Kidney (tissue), 14 donors: ENCODE data around the gene RNF113B. TPM values are rescaled to one million over a fixed set of nuclear protein-coding genes. Genes with fewer than 3 reads are reported as not detected.

Experiments
- DNase-seq, 5 donors: peaks; one replicate each; pipeline ENCODE4 v3.0.0-alpha.2; 2013 to 2020
- FAIRE-seq: peaks from 2 replicates; lab custom pipeline; 2012; peaks lifted over from hg19 to GRCh38; lab: Jason Lieb, UNC
- H3K27ac ChIP-seq, 2 donors: one replicate each; pipeline ENCODE4 v1.7.0; 2013; ENCODE audit warnings: low read depth in 2 of 2, low read length in 2 of 2, inconsistent platforms in 1 of 2
- H3K27me3 ChIP-seq: one replicate; pipeline ENCODE4 v1.7.1; 2013; ENCODE audit warnings: low read length, inconsistent platforms; ENCODE audit not compliant: control insufficient read depth, insufficient read depth
- H3K36me3 ChIP-seq, 3 donors: one replicate each; pipeline versions ENCODE4 v1.7.0 to v1.7.1; 2013; ENCODE audit warnings: low read length in 3 of 3, control low read depth in 1 of 3, inconsistent platforms in 1 of 3; ENCODE audit not compliant: insufficient read depth in 3 of 3, control insufficient read depth in 2 of 3
- H3K4me1 ChIP-seq, 3 donors: one replicate each; pipeline versions ENCODE4 v1.7.0 to v1.7.1; 2013; ENCODE audit warnings: low read length in 3 of 3, inconsistent platforms in 1 of 3, low read depth in 1 of 3; ENCODE audit not compliant: control insufficient read depth in 2 of 3, insufficient read depth in 2 of 3
- H3K4me3 ChIP-seq, 3 donors: one replicate each; pipeline versions ENCODE4 v1.7.0 to v1.8.1; 2013; ENCODE audit warnings: low read length in 3 of 3, control low read depth in 1 of 3, inconsistent platforms in 1 of 3
- H3K9ac ChIP-seq, 3 donors: one replicate each; pipeline versions ENCODE4 v1.7.0 to v1.7.1; 2013; ENCODE audit warnings: low read length in 3 of 3, control low read depth in 1 of 3, inconsistent platforms in 1 of 3
- H3K9me3 ChIP-seq, 3 donors: one replicate each; pipeline versions ENCODE4 v1.7.0 to v1.7.1; 2013; ENCODE audit warnings: low read length in 3 of 3, control low read depth in 1 of 3, inconsistent platforms in 1 of 3; ENCODE audit not compliant: control insufficient read depth in 2 of 3, insufficient read depth in 1 of 3
- intact Hi-C: fragments of 100-400 bp; cut with DNase I; formaldehyde crosslinking; loops from one replicate; pipeline ENCODE4 v1.11.1; 2022
- polyA plus RNA-seq: library from polyadenylated mRNA; stranded (reverse); fragments of 350-450 nt; fragmentation: Illumina TruSeq; extraction: RNeasy Lipid Tissue Mini Kit (QIAGEN cat#74804); gene quantifications from one replicate; pipeline ENCODE4 v1.2.3, GENCODE V29; 2014; ENCODE audit warnings: low read depth, low replicate concordance; ENCODE audit not compliant: insufficient read depth
- total RNA-seq: library from RNA; stranded (reverse); fragmentation: NEBNext Ultra II Directional; extraction: Animal tissue kit (Norgen Biotek cat#: 25700); gene quantifications from one replicate; pipeline ENCODE4 v1.2.1, GENCODE V29; 2021
- TF ChIP-seq, protein P1 (sequence below): IDR thresholded peaks from 3 replicates; pipeline ENCODE4 v1.5.1; 2012; ENCODE audit warnings: mild to moderate bottlenecking, moderate library complexity, borderline replicate concordance; ENCODE audit not compliant: insufficient read depth; ENCODE audit errors: extremely low read depth
- donor health status: control.
- donor health status: control.
- donor health status: control.
- donor health status: control.
- donor health status: control.
- donor health status: DM: yes; HTN: yes; CAD: no.
- donor health status: Normal renal cell carcinoma (clear cell type).

Gene RNF113B
- total and polyA plus RNA-seq, 2 donors from 2014 or later: not detected

DNA sequence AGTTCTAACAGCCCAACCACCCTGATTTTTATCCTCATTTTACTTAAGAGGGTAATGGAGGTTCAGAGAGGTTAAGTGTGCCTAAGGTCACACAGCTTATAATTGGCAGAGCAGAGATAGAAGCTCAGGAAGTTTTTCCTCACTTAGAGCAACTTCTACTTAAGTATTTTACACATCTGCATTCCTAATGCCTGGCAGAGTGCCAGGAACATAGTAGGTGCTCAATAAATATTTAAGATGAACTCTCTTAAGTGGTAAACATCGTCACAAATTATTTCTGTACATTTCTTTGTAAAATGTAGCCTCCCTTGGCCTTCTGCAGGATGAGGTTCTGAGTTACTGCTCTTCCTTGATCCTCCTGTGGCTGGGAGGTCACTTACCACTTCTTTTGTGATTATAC lies 19.5 kb downstream of the RNF113B start:
- DNase-seq (no peak), FAIRE-seq (no peak)
- H3K9me3 ChIP-seq: no peaks in the 10 kb centered on the region
- H3K27ac ChIP-seq: no peak overlapping the region
- intact Hi-C loops: loop anchor here (10.0 kb wide), 1 partner anchor 237 kb away; no protein-coding TSS in a partner anchor
- no peak overlapping the region for H3K4me3 ChIP-seq
- TF ChIP-seq, protein P1, sequence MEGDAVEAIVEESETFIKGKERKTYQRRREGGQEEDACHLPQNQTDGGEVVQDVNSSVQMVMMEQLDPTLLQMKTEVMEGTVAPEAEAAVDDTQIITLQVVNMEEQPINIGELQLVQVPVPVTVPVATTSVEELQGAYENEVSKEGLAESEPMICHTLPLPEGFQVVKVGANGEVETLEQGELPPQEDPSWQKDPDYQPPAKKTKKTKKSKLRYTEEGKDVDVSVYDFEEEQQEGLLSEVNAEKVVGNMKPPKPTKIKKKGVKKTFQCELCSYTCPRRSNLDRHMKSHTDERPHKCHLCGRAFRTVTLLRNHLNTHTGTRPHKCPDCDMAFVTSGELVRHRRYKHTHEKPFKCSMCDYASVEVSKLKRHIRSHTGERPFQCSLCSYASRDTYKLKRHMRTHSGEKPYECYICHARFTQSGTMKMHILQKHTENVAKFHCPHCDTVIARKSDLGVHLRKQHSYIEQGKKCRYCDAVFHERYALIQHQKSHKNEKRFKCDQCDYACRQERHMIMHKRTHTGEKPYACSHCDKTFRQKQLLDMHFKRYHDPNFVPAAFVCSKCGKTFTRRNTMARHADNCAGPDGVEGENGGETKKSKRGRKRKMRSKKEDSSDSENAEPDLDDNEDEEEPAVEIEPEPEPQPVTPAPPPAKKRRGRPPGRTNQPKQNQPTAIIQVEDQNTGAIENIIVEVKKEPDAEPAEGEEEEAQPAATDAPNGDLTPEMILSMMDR: no peak
- no peaks in the 10 kb centered on the region for H3K27me3 ChIP-seq
- H3K9ac ChIP-seq: no peak overlapping the region
- no peaks in the 10 kb centered on the region for H3K36me3 ChIP-seq
- peaks cover 0 to 14% (median 8%) of the 10 kb centered on the region in 3 donors for H3K4me1 ChIP-seq

DNA sequence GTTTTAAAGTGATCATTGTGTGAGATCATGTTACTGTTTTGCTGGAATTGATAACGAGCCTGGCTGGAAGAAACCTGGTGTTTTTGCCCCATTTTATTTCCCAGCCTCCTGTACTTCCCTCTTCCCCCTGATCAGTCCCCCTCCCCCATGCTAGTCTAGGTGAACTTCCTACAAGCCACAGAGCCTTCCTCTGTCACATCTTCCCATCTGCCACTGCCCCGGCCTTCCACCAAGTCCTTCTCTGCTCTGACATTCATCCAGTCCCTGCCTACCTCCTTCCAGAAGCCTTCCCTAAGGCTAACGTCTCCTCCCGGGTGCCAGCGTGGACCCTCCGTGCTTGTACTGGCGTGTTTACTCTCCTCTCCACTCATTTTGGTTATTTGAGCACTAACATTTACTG lies 19.9 kb downstream of the RNF113B start:
- H3K4me1 ChIP-seq: peaks cover 0 to 14% (median 8%) of the 10 kb centered on the region in 3 donors
- intact Hi-C loops: loop anchor here (10.0 kb wide), 1 partner anchor 238 kb away; no protein-coding TSS in a partner anchor
- H3K9ac ChIP-seq: no peak overlapping the region
- FAIRE-seq (no peak), DNase-seq (no peak)
- H3K4me3 ChIP-seq: no peak overlapping the region
- no peak overlapping the region for H3K27ac ChIP-seq
- TF ChIP-seq, protein P1: no peak
- no peaks in the 10 kb centered on the region for H3K9me3 ChIP-seq
- no peaks in the 10 kb centered on the region for H3K36me3 ChIP-seq
- no peaks in the 10 kb centered on the region for H3K27me3 ChIP-seq

DNA sequence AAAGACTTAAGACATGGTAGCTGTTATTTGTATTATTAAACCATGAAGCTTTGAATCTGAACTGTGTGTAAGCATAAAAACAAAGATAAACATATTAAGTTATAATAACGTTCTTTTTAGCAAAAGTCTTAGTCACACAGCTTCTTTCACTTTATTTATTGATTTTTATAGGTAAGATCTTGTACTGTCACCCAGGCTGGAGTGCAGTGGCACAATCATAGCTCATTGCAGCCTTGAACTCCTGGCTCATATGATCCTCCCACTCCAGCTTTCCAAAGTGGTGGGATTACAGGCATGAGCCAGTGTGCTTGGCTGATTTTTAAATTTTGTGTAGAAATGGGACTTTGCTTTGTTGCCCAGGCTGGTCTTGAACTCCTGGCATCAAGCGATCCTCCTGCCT lies 20.8 kb downstream of the RNF113B start:
- no peaks in the 10 kb centered on the region for H3K36me3 ChIP-seq
- no peak overlapping the region for H3K4me3 ChIP-seq
- H3K9me3 ChIP-seq: no peaks in the 10 kb centered on the region
- intact Hi-C loops: loop anchor here (10.0 kb wide), 1 partner anchor 239 kb away; no protein-coding TSS in a partner anchor
- FAIRE-seq (no peak), DNase-seq (no peak)
- TF ChIP-seq, protein P1: no peak
- H3K27ac ChIP-seq: no peak overlapping the region
- no peaks in the 10 kb centered on the region for H3K27me3 ChIP-seq
- H3K4me1 ChIP-seq: peaks cover 0 to 14% (median 8%) of the 10 kb centered on the region in 3 donors
- no peak overlapping the region for H3K9ac ChIP-seq
